ENCODE data around the gene MTM1. TPM values are rescaled to one million over a fixed set of nuclear protein-coding genes. Genes with fewer than 3 reads are reported as not detected.
A peak's percentile ranks its signal among the peaks of the same experiment; 100 is the strongest.

MTM1 gene
- total and polyA plus RNA-seq, 9 of the 15 experiments (the other 6 are each of a cell fraction or from before 2014, with no cell fraction given) = 5.6 to 13.3 (median 9.5) TPM

- TF ChIP-seq ATF4 (CRISPR knock-in tag; IDR thresholded peaks at IDR 0.05) = no peak
- no peak for TF ChIP-seq FOXK1 (CRISPR knock-in tag; IDR thresholded peaks at IDR 0.05; ENCODE audit: borderline replicate concordance)
- TF ChIP-seq KDM5B (IDR thresholded peaks at IDR 0.05; ENCODE audit: insufficient replicate concordance, low read depth, low read length) = peak; percentile 45
- peak; percentile 39 for TF ChIP-seq NFIC (IDR thresholded peaks at IDR 0.05)
- TF ChIP-seq NRF1 (conservative IDR thresholded peaks at IDR 0.05 in 1 of 2, IDR thresholded peaks at IDR 0.05 in 1 of 2) = peak; percentile 82 to 86
- TF ChIP-seq SMARCB1 (IDR thresholded peaks at IDR 0.05; ENCODE audit: insufficient read length, low read depth) = no peak
- TF ChIP-seq KDM1A (IDR thresholded peaks at IDR 0.05) = no peak
- peak; percentile 98 for TF ChIP-seq TFE3 (CRISPR knock-in tag; IDR thresholded peaks at IDR 0.05)
- TF ChIP-seq HNRNPL (IDR thresholded peaks at IDR 0.05; ENCODE audit: low read depth, low read length) = peak; percentile 69; the same call in 1 of the 2 replicates
- 0 out of 2 replicates have a peak, but pooled peaks have one; percentile 61 for TF ChIP-seq ZBTB40 (IDR thresholded peaks at IDR 0.05)
- no peak for TF ChIP-seq ZBTB40 (CRISPR knock-in tag; IDR thresholded peaks at IDR 0.05)
- 0 out of 2 replicates have a peak, but pooled peaks have one; percentile 38 for TF ChIP-seq JUND (IDR thresholded peaks at IDR 0.05; ENCODE audit: borderline replicate concordance, low read depth, low read length)
- TF ChIP-seq JUND (tag; IDR thresholded peaks at IDR 0.05; ENCODE audit: borderline replicate concordance, low read depth, low read length) = no peak
- no peak for TF ChIP-seq RHOXF2B (CRISPR knock-in tag; conservative IDR thresholded peaks at IDR 0.05)
- no peak for TF ChIP-seq NELFE (IDR thresholded peaks at IDR 0.05; ENCODE audit: insufficient read depth, insufficient read length)
- TF ChIP-seq CBX1 (IDR thresholded peaks at IDR 0.05; ENCODE audit: low read depth) = no peak
Measured at GRCh38 chrX:150568320-150569154, at the start of gene MTM1 (continued).
